GM10248 (cell line): ENCODE data around the gene FGF14.

Experiments
- CTCF ChIA-PET: fragments of 300-600 bp; sonication (Branson Sonifier 250); formaldehyde crosslinking; extraction: SDS; loops from one replicate; lab custom pipeline; 2021; ENCODE audit warnings: antibody characterized with exemption; lab: Yijun Ruan, JAX
- POLR2A ChIA-PET: fragments of 350-650 bp; sonication (Branson Sonifier 250); formaldehyde crosslinking; extraction: SDS; loops from one replicate; lab custom pipeline; 2020; ENCODE audit warnings: antibody characterized with exemption; lab: Yijun Ruan, JAX
- DNase-seq: peaks from one replicate; pipeline ENCODE4 v3.0.0; 2012; ENCODE audit errors: extremely low spot score
- CTCF ChIP-seq: IDR thresholded peaks from 2 replicates; pipeline ENCODE4 v1.5.1; 2012; ENCODE audit warnings: mild to moderate bottlenecking, low read depth; ENCODE audit errors: extremely low read depth, missing control alignments, control extremely low read depth

FGF14 gene

GRCh38 chr13:102286326-102286725 is 115.5 kb downstream of the FGF14 start:
- CTCF ChIA-PET, result no interaction called here
- no peak for TF ChIP-seq CTCF
- DNase-seq, result no peak
- POLR2A ChIA-PET, result no interaction called here

DNA sequence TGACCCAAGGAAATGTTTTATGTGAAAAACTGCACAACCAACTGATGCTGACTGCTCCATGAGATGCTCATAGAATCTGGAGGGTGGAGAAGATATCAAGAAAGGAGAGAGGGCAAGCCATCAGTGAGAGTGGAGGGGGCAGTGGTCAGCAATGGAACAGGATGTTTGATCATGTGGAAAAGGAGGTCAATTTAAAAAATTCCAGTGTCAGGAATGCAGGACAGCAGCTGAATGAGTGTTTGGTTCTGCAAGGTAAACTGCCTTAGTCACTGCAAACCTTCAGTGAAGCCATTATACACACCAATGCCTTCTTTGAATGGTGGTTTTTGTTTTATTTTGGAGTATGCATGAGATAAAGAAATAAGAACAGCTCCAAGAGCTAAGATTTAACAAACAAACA is 121.5 kb downstream of the FGF14 start:
- DNase-seq, result no peak
- POLR2A ChIA-PET, result no interaction called here
- CTCF ChIA-PET, result interaction anchor here (0.7 to 4.0 kb wide), 2 partner anchors 10 to 11 kb away, joined by 4 to 16 read pairs; no protein-coding TSS in a partner anchor
- TF ChIP-seq CTCF, result no peak

- TF ChIP-seq CTCF, result no peak
- DNase-seq, result no peak
- ChIA-PET CTCF (interaction anchor here (1.2 to 4.0 kb wide), 3 partner anchors 13 to 302 kb away, joined by 3 to 16 read pairs (median 3); no protein-coding TSS in a partner anchor), POLR2A (no interaction called here)
These were observed 124.6 kb downstream of the FGF14 start for GRCh38 chr13:102277286-102277685.

GRCh38 chr13:102276404-102276803 is 125.4 kb downstream of the FGF14 start:
- TF ChIP-seq CTCF, result no peak
- ChIA-PET CTCF (no interaction called here), POLR2A (no interaction called here)
- DNase-seq, result no peak

DNA sequence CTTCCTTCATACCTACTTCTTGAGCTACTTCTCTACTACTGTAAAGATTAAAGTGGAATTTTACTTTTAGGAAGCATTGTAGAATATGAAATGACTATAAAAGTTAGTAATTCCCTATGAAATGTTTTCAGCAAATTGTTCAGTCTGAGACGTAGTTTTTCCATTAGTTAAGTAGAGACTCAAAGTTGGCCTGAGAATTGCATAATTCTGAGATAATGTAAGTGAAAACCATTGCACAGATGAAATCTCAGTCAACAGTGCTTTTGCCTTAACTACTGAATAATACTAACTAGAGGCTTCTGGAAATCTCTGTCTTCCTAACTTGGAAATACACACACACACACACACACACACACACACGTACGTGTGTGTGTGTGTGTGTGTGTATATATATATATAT is 125.9 kb downstream of the FGF14 start:
- no peak for TF ChIP-seq CTCF
- POLR2A ChIA-PET, result no interaction called here
- CTCF ChIA-PET, result no interaction called here
- no peak for DNase-seq

GRCh38 chr13:102273111-102273510 is 128.7 kb downstream of the FGF14 start:
- TF ChIP-seq CTCF, result no peak
- no peak for DNase-seq
- ChIA-PET POLR2A (no interaction called here), CTCF (no interaction called here)

DNA sequence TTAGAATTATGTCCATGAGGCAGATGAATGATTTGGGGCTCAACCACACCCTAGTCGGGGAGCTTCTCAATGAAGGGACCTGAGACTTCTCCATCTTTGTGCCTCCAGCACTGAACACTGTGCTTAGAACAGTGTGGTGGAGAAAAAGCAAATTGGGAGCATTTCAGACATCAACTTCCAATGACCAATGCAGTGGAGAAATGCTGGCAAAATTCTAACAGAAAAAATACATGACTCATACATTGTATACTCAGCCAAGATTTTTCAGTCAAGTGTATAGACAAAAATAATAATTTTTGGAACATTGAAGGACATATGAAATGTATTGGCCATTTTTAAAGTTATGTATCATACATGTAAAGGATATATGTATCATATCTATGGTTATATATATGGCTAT is 134.7 kb downstream of the FGF14 start:
- no peak for DNase-seq
- ChIA-PET CTCF (no interaction called here), POLR2A (no interaction called here)
- no peak for TF ChIP-seq CTCF
